ENCODE results near the gene PPP3R1. TPM values are rescaled to one million over a fixed set of nuclear protein-coding genes. Genes with fewer than 3 reads are reported as not detected.

The PPP3R1 gene
- total and polyA plus RNA-seq, 2 donors from 2014 or later: 18.3 to 50.8 TPM

GRCh38 chr2:68218343-68218901 lies 33.9 kb downstream of the PPP3R1 start:
- Histone ChIP-seq H3K9me3 (ENCODE audit: control insufficient read depth in 2 of 3, insufficient read depth in 1 of 3, low read length in 3 of 3) (no peaks in the 10 kb centered on the region), H3K27me3 (ENCODE audit: control insufficient read depth, insufficient read depth, low read length) (no peaks in the 10 kb centered on the region), H3K4me1 (ENCODE audit: control insufficient read depth in 2 of 3, insufficient read depth in 2 of 3, low read depth in 1 of 3, low read length in 3 of 3) (peaks cover 0 to 2% (median 0%) of the 10 kb centered on the region in 3 donors), H3K27ac (ENCODE audit: low read depth in 2 of 2, low read length in 2 of 2) (no peak overlapping the region), H3K9ac (ENCODE audit: low read length in 3 of 3) (no peak overlapping the region), H3K36me3 (ENCODE audit: control insufficient read depth in 2 of 3, insufficient read depth in 3 of 3, low read length in 3 of 3) (no peaks in the 10 kb centered on the region), H3K4me3 (ENCODE audit: low read length in 3 of 3) (no peak overlapping the region)
- intact Hi-C loops (cut with DNase I): no loop called here
- FAIRE-seq: no peak
- DNase-seq: no peak
- TF ChIP-seq, protein P1, sequence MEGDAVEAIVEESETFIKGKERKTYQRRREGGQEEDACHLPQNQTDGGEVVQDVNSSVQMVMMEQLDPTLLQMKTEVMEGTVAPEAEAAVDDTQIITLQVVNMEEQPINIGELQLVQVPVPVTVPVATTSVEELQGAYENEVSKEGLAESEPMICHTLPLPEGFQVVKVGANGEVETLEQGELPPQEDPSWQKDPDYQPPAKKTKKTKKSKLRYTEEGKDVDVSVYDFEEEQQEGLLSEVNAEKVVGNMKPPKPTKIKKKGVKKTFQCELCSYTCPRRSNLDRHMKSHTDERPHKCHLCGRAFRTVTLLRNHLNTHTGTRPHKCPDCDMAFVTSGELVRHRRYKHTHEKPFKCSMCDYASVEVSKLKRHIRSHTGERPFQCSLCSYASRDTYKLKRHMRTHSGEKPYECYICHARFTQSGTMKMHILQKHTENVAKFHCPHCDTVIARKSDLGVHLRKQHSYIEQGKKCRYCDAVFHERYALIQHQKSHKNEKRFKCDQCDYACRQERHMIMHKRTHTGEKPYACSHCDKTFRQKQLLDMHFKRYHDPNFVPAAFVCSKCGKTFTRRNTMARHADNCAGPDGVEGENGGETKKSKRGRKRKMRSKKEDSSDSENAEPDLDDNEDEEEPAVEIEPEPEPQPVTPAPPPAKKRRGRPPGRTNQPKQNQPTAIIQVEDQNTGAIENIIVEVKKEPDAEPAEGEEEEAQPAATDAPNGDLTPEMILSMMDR (IDR thresholded peaks at IDR 0.05; ENCODE audit: borderline replicate concordance, extremely low read depth, insufficient read depth): no peak

DNA sequence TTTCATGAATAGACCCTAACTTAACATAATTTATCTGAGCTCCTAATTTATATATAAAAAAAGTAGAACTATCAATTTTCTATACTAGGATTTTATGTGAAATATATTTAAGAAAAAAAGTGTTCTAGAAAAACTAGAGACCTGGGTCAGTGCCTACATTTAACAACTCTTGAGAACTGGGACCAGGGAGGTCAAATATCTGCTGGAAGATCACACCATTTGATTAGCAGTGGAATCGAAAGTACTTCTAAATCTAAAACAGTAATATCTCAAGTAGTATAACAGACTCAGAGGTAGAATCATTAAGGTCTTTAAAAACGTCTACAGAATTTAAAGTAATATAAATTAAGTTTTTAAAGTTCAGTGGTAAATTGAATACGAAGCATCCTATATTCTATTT lies 34.6 kb downstream of the PPP3R1 start:
- H3K4me1 ChIP-seq (ENCODE audit: control insufficient read depth in 2 of 3, insufficient read depth in 2 of 3, low read depth in 1 of 3, low read length in 3 of 3): peaks cover 0 to 2% (median 0%) of the 10 kb centered on the region in 3 donors
- no peaks in the 10 kb centered on the region for H3K36me3 ChIP-seq (ENCODE audit: control insufficient read depth in 2 of 3, insufficient read depth in 3 of 3, low read length in 3 of 3)
- no peak overlapping the region for H3K27ac ChIP-seq (ENCODE audit: low read depth in 2 of 2, low read length in 2 of 2)
- no peaks in the 10 kb centered on the region for H3K9me3 ChIP-seq (ENCODE audit: control insufficient read depth in 2 of 3, insufficient read depth in 1 of 3, low read length in 3 of 3)
- FAIRE-seq (peak; percentile 23), DNase-seq (no peak)
- H3K4me3 ChIP-seq (ENCODE audit: low read length in 3 of 3): no peak overlapping the region
- no peak overlapping the region for H3K9ac ChIP-seq (ENCODE audit: low read length in 3 of 3)
- intact Hi-C loops (cut with DNase I): no loop called here
- no peaks in the 10 kb centered on the region for H3K27me3 ChIP-seq (ENCODE audit: control insufficient read depth, insufficient read depth, low read length)
- TF ChIP-seq, protein P1 (IDR thresholded peaks at IDR 0.05; ENCODE audit: borderline replicate concordance, extremely low read depth, insufficient read depth): no peak

DNA sequence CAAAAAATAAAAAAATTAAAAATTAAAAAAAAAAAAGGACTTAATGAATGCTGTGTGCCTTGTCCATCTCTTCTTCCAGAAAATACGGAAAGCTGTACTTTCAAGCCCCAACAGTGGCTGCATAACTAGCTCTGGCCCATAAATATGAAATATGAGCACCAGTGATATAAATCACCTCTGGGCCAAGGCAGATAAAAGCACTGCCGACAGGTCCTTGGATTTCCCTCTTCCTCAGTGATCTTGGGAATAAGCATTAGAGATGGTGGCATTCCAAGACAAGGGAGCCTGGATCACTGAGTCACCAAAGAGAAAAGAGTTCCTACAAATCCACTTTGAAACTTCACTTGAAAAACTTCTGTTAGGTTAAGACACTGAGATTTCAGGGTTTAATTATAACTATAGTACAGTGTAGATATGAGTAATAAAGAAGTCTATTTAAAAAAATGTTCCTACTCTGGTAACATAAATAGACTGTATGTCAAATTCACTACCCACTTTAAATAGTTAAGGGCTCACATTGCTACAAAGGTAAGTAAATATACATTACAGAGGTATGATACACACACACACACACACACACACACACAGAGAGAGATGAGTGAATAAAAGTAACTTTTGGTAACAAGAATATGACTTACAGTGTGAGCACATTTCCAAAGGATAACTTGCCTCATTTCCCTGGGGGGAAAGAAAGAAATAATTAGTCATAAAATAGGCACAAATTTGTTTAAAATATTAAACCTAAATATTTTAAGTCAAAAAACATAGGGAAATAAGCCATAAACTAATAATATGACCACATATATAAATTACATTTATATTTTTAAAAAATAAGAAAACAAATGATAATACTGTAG lies 35.6 kb downstream of the PPP3R1 start:
- H3K36me3 ChIP-seq (ENCODE audit: control insufficient read depth in 2 of 3, insufficient read depth in 3 of 3, low read length in 3 of 3): no peaks in the 10 kb centered on the region
- no peaks in the 10 kb centered on the region for H3K9me3 ChIP-seq (ENCODE audit: control insufficient read depth in 2 of 3, insufficient read depth in 1 of 3, low read length in 3 of 3)
- TF ChIP-seq, protein P1 (IDR thresholded peaks at IDR 0.05; ENCODE audit: borderline replicate concordance, extremely low read depth, insufficient read depth): no peak
- H3K4me1 ChIP-seq (ENCODE audit: control insufficient read depth in 2 of 3, insufficient read depth in 2 of 3, low read depth in 1 of 3, low read length in 3 of 3): peaks cover 0 to 2% (median 0%) of the 10 kb centered on the region in 3 donors
- no peaks in the 10 kb centered on the region for H3K27me3 ChIP-seq (ENCODE audit: control insufficient read depth, insufficient read depth, low read length)
- FAIRE-seq (no peak), DNase-seq (peak in 3 of 5 donors; percentile 9 to 46 (median 21))
- H3K27ac ChIP-seq (ENCODE audit: low read depth in 2 of 2, low read length in 2 of 2): no peak overlapping the region
- H3K9ac ChIP-seq (ENCODE audit: low read length in 3 of 3): no peak overlapping the region
- H3K4me3 ChIP-seq (ENCODE audit: low read length in 3 of 3): no peak overlapping the region
- intact Hi-C loops (cut with DNase I): no loop called here
